Activated B cell treated with CpG ODN at 0.5 μM for 24 hours (primary cell): ENCODE results near the gene ENOPH1. TPM values are rescaled to one million over a fixed set of nuclear protein-coding genes. Genes with fewer than 3 reads are reported as not detected.

Experiments
- ATAC-seq: fragments of 200-7000 bp; cut with Tn5 transposase; one replicate; pipeline ENCODE4 v1.10.0; 2021; ENCODE audit warnings: low read depth, mild to moderate bottlenecking, moderate library complexity
- CTCF ChIA-PET: fragments of 350-600 bp; sonication (Branson Sonifier 250); formaldehyde crosslinking; loops from one replicate; lab custom pipeline; 2021; ENCODE audit warnings: antibody characterized with exemption; lab: Charles Lee
- POLR2A ChIA-PET: fragments of 350-600 bp; sonication (Branson Sonifier 250); formaldehyde crosslinking; loops from one replicate; lab custom pipeline; 2021; ENCODE audit warnings: antibody characterized with exemption; lab: Charles Lee
- DNase-seq: peaks from one replicate; pipeline ENCODE4 v3.0.0; 2022
- H3K27ac Mint-ChIP-seq: one replicate; pipeline ENCODE4 v1.8.0; 2020; ENCODE audit warnings: mixed read lengths
- H3K27me3 Mint-ChIP-seq: one replicate; pipeline ENCODE4 v1.8.0; 2021; ENCODE audit warnings: mixed read lengths
- H3K36me3 Mint-ChIP-seq: one replicate; pipeline ENCODE4 v1.8.0; 2021; ENCODE audit warnings: low read depth, mixed read lengths
- H3K4me1 Mint-ChIP-seq: one replicate; pipeline ENCODE4 v1.8.0; 2021; ENCODE audit warnings: mixed read lengths
- H3K4me3 Mint-ChIP-seq: one replicate; pipeline ENCODE4 v1.8.0; 2020; ENCODE audit warnings: mild to moderate bottlenecking, mixed read lengths
- H3K9me3 Mint-ChIP-seq: one replicate; pipeline ENCODE4 v1.8.0; 2020; ENCODE audit warnings: mixed read lengths
- CTCF ChIP-seq: fragments of 200-600 bp; IDR thresholded peaks from one replicate; pipeline ENCODE4 v1.8.0; 2022; ENCODE audit warnings: antibody characterized with exemption, mild to moderate bottlenecking
- intact Hi-C: fragments of 100-400 bp; cut with micrococcal nuclease; formaldehyde crosslinking; loops from one replicate; pipeline ENCODE4 v1.15.1; 2024
- total RNA-seq: library from RNA; stranded (reverse); gene quantifications from 2 replicates; pipeline ENCODE4 v1.2.3, GENCODE V29; 2022

The ENOPH1 gene
- total RNA-seq, 1 donor from 2014 or later: 26.0 TPM

GRCh38 chr4:82437285-82438005, 7.1 kb downstream of the ENOPH1 start:
- peak overlapping the region; percentile 25 for H3K27ac Mint-ChIP-seq
- no peak for TF ChIP-seq CTCF
- no peak overlapping the region for H3K4me3 Mint-ChIP-seq
- H3K9me3 Mint-ChIP-seq: no peaks in the 10 kb centered on the region
- H3K27me3 Mint-ChIP-seq: no peaks in the 10 kb centered on the region
- DNase-seq (no peak), ATAC-seq (no peak)
- intact Hi-C loops: no loop called here
- POLR2A ChIA-PET: no interaction called here
- CTCF ChIA-PET: no interaction called here
- peaks cover 41% of the 10 kb centered on the region for H3K4me1 Mint-ChIP-seq
- peaks cover 43% of the 10 kb centered on the region for H3K36me3 Mint-ChIP-seq

- CTCF ChIA-PET: interaction anchor here (1.5 kb wide), 1 partner anchor 10 kb away, joined by 5 read pairs; the partner anchor contains the start of gene HNRNPDL
- DNase-seq (no peak), ATAC-seq (no peak)
- no peak overlapping the region for H3K27ac Mint-ChIP-seq
- intact Hi-C loops: no loop called here
- H3K4me3 Mint-ChIP-seq: no peak overlapping the region
- no peaks in the 10 kb centered on the region for H3K9me3 Mint-ChIP-seq
- H3K36me3 Mint-ChIP-seq: peaks cover 36% of the 10 kb centered on the region
- no peaks in the 10 kb centered on the region for H3K27me3 Mint-ChIP-seq
- POLR2A ChIA-PET: no interaction called here
- H3K4me1 Mint-ChIP-seq: peaks cover 31% of the 10 kb centered on the region
- TF ChIP-seq CTCF: no peak
Measured at GRCh38 chr4:82439088-82439487, 8.7 kb downstream of the ENOPH1 start.

- H3K4me1 Mint-ChIP-seq: no peaks in the 10 kb centered on the region
- H3K9me3 Mint-ChIP-seq: no peaks in the 10 kb centered on the region
- ChIA-PET POLR2A (no interaction called here), CTCF (no interaction called here)
- no peak for TF ChIP-seq CTCF
- intact Hi-C loops: no loop called here
- ATAC-seq (no peak), DNase-seq (no peak)
- H3K27ac Mint-ChIP-seq: no peak overlapping the region
- no peaks in the 10 kb centered on the region for H3K27me3 Mint-ChIP-seq
- H3K36me3 Mint-ChIP-seq: peaks cover 42% of the 10 kb centered on the region
- H3K4me3 Mint-ChIP-seq: no peak overlapping the region
Measured at GRCh38 chr4:82447886-82448285, 17.5 kb downstream of the ENOPH1 start.

GRCh38 chr4:82450966-82451755, 20.8 kb downstream of the ENOPH1 start:
- no peaks in the 10 kb centered on the region for H3K4me1 Mint-ChIP-seq
- no peak for DNase-seq
- ChIA-PET CTCF (no interaction called here), POLR2A (interaction anchor here (0.7 kb wide), 1 partner anchor 1862 kb away, joined by 3 read pairs; no protein-coding TSS in a partner anchor)
- H3K27me3 Mint-ChIP-seq: no peaks in the 10 kb centered on the region
- no peak overlapping the region for H3K27ac Mint-ChIP-seq
- no peak for TF ChIP-seq CTCF
- H3K36me3 Mint-ChIP-seq: peaks cover 65% of the 10 kb centered on the region
- intact Hi-C loops: no loop called here
- H3K4me3 Mint-ChIP-seq: no peak overlapping the region
- H3K9me3 Mint-ChIP-seq: no peaks in the 10 kb centered on the region
- ATAC-seq: no peak

GRCh38 chr4:82452026-82452425, 21.6 kb downstream of the ENOPH1 start:
- Mint-ChIP-seq H3K4me3 (no peak overlapping the region), H3K9me3 (no peaks in the 10 kb centered on the region), H3K27ac (no peak overlapping the region), H3K27me3 (no peaks in the 10 kb centered on the region), H3K4me1 (no peaks in the 10 kb centered on the region), H3K36me3 (peaks cover 74% of the 10 kb centered on the region)
- ATAC-seq (no peak), DNase-seq (no peak)
- TF ChIP-seq CTCF: no peak
- intact Hi-C loops: no loop called here
- ChIA-PET CTCF (no interaction called here), POLR2A (interaction anchor here (0.7 kb wide), 1 partner anchor 1862 kb away, joined by 3 read pairs; no protein-coding TSS in a partner anchor)
